Cardiac fibroblast (primary cell): ENCODE measurements around the gene ABCB9.

Experiments used
- DNase-seq, 2 donors: peaks; one replicate each; pipeline versions ENCODE4 v3.0.0 to v3.0.0-alpha.2; 2010; ENCODE audit warnings: low read depth in 2 of 2
- H3K4me3 ChIP-seq, 2 donors: replicated peaks in 1 of 2; 1 replicate in 1 of 2; 2 replicates in 1 of 2; pipeline ENCODE4 v1.5.1; 2011; ENCODE audit warnings: low read depth in 2 of 2, low read length in 2 of 2, mild to moderate bottlenecking in 2 of 2, moderate library complexity in 1 of 2
- TF ChIP-seq, protein P1 (sequence below): IDR thresholded peaks from one replicate; pipeline ENCODE4 v1.5.1; 2011; ENCODE audit warnings: low read depth, mild to moderate bottlenecking, low read length, inconsistent platforms

The ABCB9 gene

DNA sequence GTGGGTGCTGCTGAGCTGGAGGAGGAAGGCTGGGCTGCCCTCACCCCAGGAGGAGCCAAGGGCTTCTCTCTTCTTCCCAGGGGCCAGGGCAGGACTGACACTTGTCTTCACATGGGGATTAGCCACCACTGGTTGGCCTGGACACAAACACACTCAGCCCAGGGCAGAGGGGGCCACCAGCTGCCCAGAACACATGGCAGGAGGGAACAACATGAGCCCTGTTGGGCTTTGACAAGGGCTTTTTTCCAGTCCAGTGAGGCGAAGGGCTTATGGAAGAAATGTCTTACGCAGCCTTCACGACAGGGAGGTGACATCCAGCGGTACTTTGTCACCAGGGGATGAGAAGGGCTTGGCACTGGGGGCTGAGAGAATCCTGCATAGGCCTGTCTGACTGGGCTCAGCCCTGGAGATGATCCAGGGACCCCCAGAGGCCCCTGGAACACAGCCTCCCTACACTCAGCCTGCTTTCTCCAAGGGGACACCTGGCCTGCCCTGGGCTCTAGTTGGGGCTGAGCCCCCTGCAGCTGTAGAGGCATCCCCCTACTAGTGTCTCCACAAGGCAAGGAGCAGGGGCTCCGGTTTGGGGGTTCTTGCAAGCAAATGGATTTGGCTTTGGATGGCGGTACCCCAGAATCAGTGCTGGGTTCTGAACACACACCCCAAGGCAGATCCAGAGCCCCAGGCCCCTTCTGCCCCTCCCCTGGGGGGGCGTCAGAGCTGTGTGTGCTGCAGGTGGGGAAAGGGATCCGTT, 33.1 kb upstream of the ABCB9 start:
- TF ChIP-seq, protein P1, sequence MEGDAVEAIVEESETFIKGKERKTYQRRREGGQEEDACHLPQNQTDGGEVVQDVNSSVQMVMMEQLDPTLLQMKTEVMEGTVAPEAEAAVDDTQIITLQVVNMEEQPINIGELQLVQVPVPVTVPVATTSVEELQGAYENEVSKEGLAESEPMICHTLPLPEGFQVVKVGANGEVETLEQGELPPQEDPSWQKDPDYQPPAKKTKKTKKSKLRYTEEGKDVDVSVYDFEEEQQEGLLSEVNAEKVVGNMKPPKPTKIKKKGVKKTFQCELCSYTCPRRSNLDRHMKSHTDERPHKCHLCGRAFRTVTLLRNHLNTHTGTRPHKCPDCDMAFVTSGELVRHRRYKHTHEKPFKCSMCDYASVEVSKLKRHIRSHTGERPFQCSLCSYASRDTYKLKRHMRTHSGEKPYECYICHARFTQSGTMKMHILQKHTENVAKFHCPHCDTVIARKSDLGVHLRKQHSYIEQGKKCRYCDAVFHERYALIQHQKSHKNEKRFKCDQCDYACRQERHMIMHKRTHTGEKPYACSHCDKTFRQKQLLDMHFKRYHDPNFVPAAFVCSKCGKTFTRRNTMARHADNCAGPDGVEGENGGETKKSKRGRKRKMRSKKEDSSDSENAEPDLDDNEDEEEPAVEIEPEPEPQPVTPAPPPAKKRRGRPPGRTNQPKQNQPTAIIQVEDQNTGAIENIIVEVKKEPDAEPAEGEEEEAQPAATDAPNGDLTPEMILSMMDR = no peak
- no peak overlapping the region for H3K4me3 ChIP-seq
- DNase-seq = no peak

DNA sequence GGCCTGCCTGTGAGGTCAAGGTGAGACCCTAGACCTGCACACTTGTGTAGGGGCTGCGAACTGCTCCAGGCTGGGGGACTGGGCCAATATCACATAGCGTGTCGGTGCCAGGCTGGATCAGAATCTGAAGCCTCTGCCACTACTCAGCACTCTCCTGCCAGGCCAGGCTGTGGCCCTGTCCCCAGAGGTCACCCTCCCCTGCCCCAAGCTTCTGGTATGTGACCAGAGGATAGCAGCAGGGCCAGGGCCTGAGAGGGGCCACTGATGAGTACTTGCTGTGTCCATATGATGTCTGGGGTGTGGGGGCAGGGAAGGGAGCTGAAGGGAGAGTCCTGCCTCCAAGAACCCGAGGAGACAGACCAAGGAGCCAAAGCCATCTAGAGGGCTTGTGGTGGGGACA, 32.1 kb upstream of the ABCB9 start:
- H3K4me3 ChIP-seq = no peak overlapping the region
- DNase-seq = no peak
- TF ChIP-seq, protein P1 = no peak

DNA sequence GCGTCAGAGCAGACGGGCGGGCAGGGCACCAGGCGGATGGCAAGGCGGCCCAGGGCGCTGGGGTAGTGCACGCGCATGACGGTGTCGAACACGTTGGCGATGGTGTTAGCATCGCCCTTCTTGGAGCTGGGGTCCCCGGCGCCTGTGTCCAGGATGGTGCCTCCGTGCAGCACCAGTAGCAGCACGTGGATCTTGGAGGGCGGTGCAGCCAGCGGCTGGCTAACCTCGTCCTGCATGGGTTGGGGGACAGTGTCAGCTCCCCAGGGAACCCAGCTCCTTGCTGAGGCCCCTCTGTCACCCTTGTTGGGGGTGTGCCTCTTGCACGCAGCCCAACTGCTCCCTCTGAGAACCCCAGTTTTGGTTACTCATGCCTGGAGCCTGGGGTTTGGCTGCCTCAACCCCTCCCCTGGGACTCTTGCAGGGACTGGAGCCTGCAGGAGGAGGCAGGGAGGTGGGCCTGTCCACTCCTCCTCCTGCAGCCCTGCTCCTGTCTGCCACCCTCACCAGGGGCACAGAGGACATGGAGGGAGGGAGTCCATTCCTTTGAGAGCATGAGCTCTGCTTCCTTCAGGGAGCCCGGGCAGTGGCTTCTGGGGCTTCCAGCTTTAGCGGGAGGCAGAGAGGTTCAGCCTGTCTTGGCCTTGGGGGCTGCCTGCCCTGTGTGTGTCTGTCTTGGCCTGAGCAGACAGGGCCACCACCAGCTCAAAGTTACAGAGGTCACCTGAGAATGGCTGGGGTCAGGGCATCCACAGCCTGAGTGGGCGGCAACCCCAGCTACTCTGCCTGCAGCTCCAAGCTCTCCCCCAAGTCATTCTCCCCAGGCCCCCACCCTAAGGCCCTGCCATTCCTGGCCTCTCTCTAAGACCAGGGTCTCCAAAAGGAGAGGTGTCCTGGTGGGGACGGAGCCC, 31.3 kb upstream of the ABCB9 start:
- TF ChIP-seq, protein P1 = no peak
- no peak overlapping the region for H3K4me3 ChIP-seq
- peak in 1 of 2 donors; percentile 33 for DNase-seq

GRCh38 chr12:122996621-122997342, 30.5 kb upstream of the ABCB9 start:
- no peak for DNase-seq
- TF ChIP-seq, protein P1 = no peak
- H3K4me3 ChIP-seq = no peak overlapping the region

DNA sequence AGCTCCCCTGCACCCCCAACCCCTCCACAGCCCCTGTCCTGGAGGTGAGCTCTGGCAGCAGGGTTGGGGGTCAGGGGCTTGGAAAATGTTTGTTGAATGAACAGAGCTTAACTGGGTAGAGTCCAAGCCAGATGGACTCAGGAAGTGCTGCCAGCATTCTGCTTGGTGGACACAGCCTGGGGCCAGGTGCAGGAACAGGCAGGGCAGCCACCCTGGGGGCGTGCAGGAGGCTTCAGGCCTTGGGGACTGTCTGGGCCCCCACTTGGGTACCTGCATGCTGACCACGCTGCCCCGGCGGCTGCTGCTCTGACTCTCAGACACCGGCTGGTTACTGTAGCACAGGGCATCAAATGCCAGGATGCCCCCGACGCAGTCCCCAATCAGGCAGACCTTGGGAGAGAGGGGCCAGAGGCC, 29.9 kb upstream of the ABCB9 start:
- H3K4me3 ChIP-seq = no peak overlapping the region
- no peak for DNase-seq
- TF ChIP-seq, protein P1 = no peak

- DNase-seq = peak in 1 of 2 donors; percentile 29
- TF ChIP-seq, protein P1 = no peak
- no peak overlapping the region for H3K4me3 ChIP-seq
Measured at GRCh38 chr12:122995503-122996187, 29.4 kb upstream of the ABCB9 start.
